COLO668 (cell line): ENCODE results near the gene SPON1.

ENCODE experiments used
- DNase-seq: peaks from one replicate; lab custom pipeline; 2025; ENCODE audit not compliant: unreplicated experiment; lab: John Stamatoyannopoulos, UW

The SPON1 gene

DNA sequence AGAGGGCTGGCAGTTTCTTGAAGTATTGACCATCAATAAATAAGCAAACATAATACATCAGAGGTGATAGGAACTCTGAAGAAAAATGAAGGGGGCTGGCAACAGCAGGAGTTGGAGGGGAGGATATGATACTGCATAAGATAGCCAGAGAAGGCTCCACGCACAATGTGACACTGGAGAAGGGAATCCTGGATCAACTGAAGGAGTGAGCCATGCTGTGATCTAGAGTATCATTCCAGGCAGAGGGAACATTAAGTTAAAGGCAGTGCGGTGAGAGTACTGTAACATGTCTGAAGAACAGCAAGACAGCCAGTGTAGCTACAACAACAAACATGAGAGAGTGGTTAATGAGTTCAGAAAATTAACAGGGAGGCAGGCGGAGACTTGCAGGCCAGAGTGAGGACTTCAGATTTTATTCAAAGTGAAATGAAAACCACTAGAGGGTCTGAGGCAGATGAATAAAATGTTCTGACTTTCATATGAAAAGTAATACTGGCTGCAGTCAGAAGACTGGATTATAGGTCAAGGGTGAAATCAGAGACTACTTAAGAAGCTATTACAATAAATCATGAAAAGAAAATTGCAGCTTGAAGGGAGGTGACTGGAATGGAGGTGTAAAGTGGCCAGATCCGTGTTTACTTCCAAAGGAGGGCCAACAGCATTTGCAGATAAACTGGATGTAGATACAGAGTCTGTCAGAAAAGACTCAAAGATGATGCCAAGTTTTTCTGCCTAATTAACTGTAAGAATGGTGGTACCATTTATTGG lies 347.1 kb downstream of the SPON1 start:
- DNase-seq: no peak

DNA sequence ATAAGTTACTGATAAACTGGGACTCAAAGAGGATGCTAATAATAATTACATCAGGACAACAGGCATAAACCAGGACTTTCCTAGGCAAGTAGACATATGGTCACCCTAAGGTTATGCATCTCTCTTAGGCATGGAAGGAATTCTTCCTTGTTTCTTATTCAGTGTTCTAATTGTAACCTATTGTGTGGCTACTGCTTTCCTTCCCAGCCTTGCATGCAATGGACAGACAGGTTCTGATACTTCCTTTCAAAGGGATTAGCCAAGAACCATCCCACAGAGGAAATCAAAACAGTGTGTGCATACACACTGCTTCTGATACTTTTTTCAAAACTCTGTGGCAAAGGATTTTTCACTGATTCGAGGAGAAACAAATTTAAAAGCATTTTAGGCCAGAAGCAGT lies 348.2 kb downstream of the SPON1 start:
- no peak for DNase-seq

DNA sequence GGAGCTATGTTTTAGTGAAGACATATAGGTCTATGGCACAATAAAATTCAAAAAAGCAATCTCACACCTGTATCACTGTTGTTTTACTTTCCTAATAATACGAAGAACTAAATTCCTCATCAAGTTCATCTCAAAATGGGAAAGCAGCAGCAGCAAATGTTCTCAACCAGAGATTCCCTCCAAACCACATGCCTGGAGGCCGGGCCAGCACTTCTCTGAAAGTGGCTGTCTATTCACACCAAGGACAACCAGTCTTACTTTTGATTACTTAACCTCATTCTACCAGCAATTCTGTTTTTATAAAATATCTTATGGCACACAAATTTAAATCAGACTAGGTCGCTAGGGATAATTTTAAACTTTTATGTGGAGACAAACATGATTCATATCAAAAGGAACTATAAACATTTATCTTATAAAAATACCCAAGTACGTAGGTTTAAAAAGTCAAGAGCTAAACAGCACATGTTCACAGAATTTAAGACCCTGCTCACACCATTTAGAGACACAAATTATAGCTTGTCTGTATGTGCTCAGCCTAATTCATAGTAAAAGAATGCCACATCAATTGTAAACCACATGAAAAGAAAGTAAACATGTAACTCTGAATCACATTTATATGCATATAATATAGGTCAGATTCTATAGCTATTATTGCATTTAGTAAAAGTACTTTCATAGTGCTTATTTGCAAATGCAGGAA lies 350.4 kb downstream of the SPON1 start:
- no peak for DNase-seq

DNA sequence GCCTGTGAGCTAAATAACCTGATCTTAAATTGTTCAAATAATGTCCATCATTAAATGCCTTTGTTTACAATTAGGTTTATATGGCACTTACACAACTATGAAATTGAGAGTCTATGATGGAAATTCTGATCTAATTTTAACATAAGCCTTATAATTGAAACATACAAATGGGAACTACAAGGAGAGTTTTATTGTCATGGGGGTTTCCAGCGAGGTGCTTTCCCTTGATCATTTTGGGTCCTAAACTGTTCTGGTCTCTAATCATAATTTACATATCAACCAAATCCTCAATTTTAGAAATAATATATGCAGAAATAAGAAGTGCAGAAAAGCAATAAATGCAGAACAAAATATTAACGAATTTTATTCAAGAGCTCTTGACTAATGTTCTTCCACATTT lies 351.6 kb downstream of the SPON1 start:
- no peak for DNase-seq

DNA sequence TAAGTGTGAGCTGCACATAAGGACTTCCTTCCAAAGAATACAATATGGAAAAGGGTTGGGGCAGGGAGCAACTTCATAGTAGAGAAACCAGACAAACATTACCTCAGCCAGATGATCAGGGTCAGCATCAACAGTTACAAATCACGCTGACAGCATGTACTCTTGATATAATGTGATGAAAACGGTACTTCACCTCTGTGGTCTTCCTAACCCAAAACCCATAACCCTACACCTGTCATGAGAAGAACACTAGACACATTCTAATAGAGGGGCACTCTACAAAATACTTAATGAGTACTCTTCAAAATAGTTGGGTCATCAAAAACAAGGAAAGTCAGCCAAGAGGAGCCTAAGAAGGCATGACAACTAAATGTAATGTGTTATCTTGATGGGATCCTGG lies 352.6 kb downstream of the SPON1 start:
- no peak for DNase-seq
